Heart left ventricle (tissue), 16 donors: ENCODE measurements around the gene CD1E. TPM values are rescaled to one million over a fixed set of nuclear protein-coding genes. Genes with fewer than 3 reads are reported as not detected.

Experiments
- ATAC-seq, 4 donors: fragments of 200-7000 bp; cut with Tn5 transposase; one replicate each; pipeline ENCODE4 v1.9.1; 2020 to 2022; ENCODE audit warnings: moderate library complexity in 4 of 4, mild to moderate bottlenecking in 3 of 4, moderate number of reproducible peaks in 1 of 4
- DNase-seq, 5 donors: peaks; one replicate each; pipeline ENCODE4 v3.0.0-alpha.2; 2020
- H3K27ac ChIP-seq, 12 donors: fragments of 200-600 bp; sonication (generic) in 4 of 12; one replicate each; pipeline versions ENCODE4 v1.5.0 to v1.8.0; 2016 to 2022; ENCODE audit warnings: mild to moderate bottlenecking in 2 of 12
- H3K27me3 ChIP-seq, 9 donors: fragments of 200-600 bp; sonication (generic) in 2 of 9; one replicate each; pipeline versions ENCODE4 v1.5.1 to v1.8.0; 2016 to 2022; ENCODE audit warnings: mild to moderate bottlenecking in 3 of 9
- H3K36me3 ChIP-seq, 9 donors: fragments of 200-600 bp; sonication (generic) in 2 of 9; one replicate each; pipeline versions ENCODE4 v1.5.0 to v1.8.0; 2018 to 2022; ENCODE audit warnings: mild to moderate bottlenecking in 2 of 9
- H3K4me1 ChIP-seq, 12 donors: fragments of 200-600 bp; sonication (generic) in 4 of 12; one replicate each; pipeline versions ENCODE4 v1.5.0 to v1.8.0; 2016 to 2022; ENCODE audit warnings: mild to moderate bottlenecking in 3 of 12
- H3K4me3 ChIP-seq, 12 donors: fragments of 200-600 bp; sonication (generic) in 4 of 12; one replicate each; pipeline versions ENCODE4 v1.5.0 to v1.8.0; 2017 to 2022; ENCODE audit warnings: mild to moderate bottlenecking in 9 of 12, moderate library complexity in 4 of 12
- H3K9me3 ChIP-seq, 12 donors: fragments of 200-600 bp; sonication (generic) in 4 of 12; one replicate each; pipeline versions ENCODE4 v1.5.0 to v1.8.0; 2016 to 2022; ENCODE audit warnings: mild to moderate bottlenecking in 1 of 12
- CTCF ChIP-seq, 12 donors: fragments of 200-600 bp; sonication (generic) in 4 of 12; IDR thresholded peaks; one replicate each; pipeline versions ENCODE4 v1.5.0 to v1.8.0; 2018 to 2022; ENCODE audit warnings: antibody characterized with exemption in 12 of 12, mild to moderate bottlenecking in 5 of 12
- POLR2A ChIP-seq, 2 donors: fragments of 450-650 bp; IDR thresholded peaks; one replicate each; pipeline ENCODE4 v1.6.1; 2017; ENCODE audit warnings: antibody characterized with exemption in 2 of 2, mild to moderate bottlenecking in 2 of 2, moderate library complexity in 2 of 2
- WGBS, 4 donors: extraction: QIAGEN DNeasy Blood & Tissue Kit in 2 of 4; methylation state at CpG; one replicate each; pipeline versions ENCODE4 v1.1.5 to v1.1.7; 2013 to 2018; 5-methylcytosine and 5-hydroxymethylcytosine counted together
- intact Hi-C, 10 donors: fragments of 100-400 bp; cut with DNase I; formaldehyde crosslinking; loops; one replicate each; pipeline versions ENCODE4 v1.11.1 to v1.14.2; 2022
- polyA plus RNA-seq, 2 donors: library from polyadenylated mRNA; stranded (reverse); fragments of 200-250 nt; gene quantifications; one replicate each; pipeline ENCODE4 v1.2.3, GENCODE V29; 2013
- total RNA-seq, 9 donors: library from RNA; depleted of rRNA in 2 of 9; stranded (reverse); fragments of >200 nt in 2 of 9; fragmentation: NEBNext Ultra II Directional in 3 of 9; extraction: Animal tissue kit (Norgen Biotek cat#: 25700) in 3 of 9; gene quantifications; one replicate each; pipeline versions ENCODE4 v1.1.0 to v1.2.4, GENCODE V29; 2016 to 2023
- donor health status: ischemic (EF 13 %, LVEDD 7.1; RV severe dilation, severe dysfunction).
- donor health status: healthy with polysubstance abuse.
- donor health status: DM: no; HTN: yes; CAD: no.
- donor health status: DM: no; HTN: no; CAD: no.
- donor health status: ischemic (EF 25% LVEDD 6.9; RV normal size, moderate dysfunction).
- donor health status: ischemic (EF 25% LVEDD 5.7; RV mildly dilated, moderate dysfunction).
- donor health status: healthy.
- donor health status: DM: yes; HTN: yes; CAD: no.
- donor health status: ischemic (EF 35%, LVEDD 5.7; RV mildly dilated, moderate dysfunction).
- donor health status: nonischemic (EF 11% LVEDD 7.7; RV severe dilation, severe dysfunction).
- donor health status: DM: yes; HTN: yes; CAD: no.
- donor health status: PGD.
- donor health status: ischemic (EF 29% LVEDD 5.4; RV normal size, mild dysfunction).
- donor health status: nonischemic (EF 23%, LVEDD 6.1; RV moderate dilation, normal function).

Gene CD1E
- total and polyA plus RNA-seq, 11 donors: 0.25 to 0.59 (median 0.33) TPM; not detected in 6

GRCh38 chr1:158374860-158375259 lies 21.2 kb downstream of the CD1E start:
- Histone ChIP-seq H3K36me3 (no peaks in the 10 kb centered on the region), H3K27ac (no peak overlapping the region), H3K4me1 (no peaks in the 10 kb centered on the region), H3K4me3 (no peak overlapping the region), H3K9me3 (peaks cover 0 to 24% (median 11%) of the 10 kb centered on the region in 12 donors), H3K27me3 (no peaks in the 10 kb centered on the region)
- intact Hi-C loops: no loop called here
- 65 to 81% (median 73%) methylated on average over 1 of the region's 1 CpG for WGBS, 4 donors
- DNase-seq (no peak), ATAC-seq (no peak)
- no peak for TF ChIP-seq POLR2A (IDR thresholded peaks at IDR 0.05)
- no peak for TF ChIP-seq CTCF (IDR thresholded peaks at IDR 0.05)

- H3K36me3 ChIP-seq: no peaks in the 10 kb centered on the region
- H3K4me1 ChIP-seq: no peaks in the 10 kb centered on the region
- H3K4me3 ChIP-seq: no peak overlapping the region
- 29 to 43% (median 41%) methylated on average over 1 of the region's 1 CpG for whole genome bisulfite sequencing, 4 donors
- no peak overlapping the region for H3K27ac ChIP-seq
- DNase-seq: no peak
- intact Hi-C loops: no loop called here
- H3K9me3 ChIP-seq: peaks cover 0 to 4% (median 0%) of the 10 kb centered on the region in 12 donors
- TF ChIP-seq CTCF (IDR thresholded peaks at IDR 0.05): no peak
- TF ChIP-seq POLR2A (IDR thresholded peaks at IDR 0.05): no peak
- ATAC-seq: no peak
- no peaks in the 10 kb centered on the region for H3K27me3 ChIP-seq
Measured at GRCh38 chr1:158390331-158390730, 36.6 kb downstream of the CD1E start.

GRCh38 chr1:158391099-158391498 lies 37.4 kb downstream of the CD1E start:
- Histone ChIP-seq H3K27ac (no peak overlapping the region), H3K27me3 (no peaks in the 10 kb centered on the region), H3K4me3 (no peak overlapping the region), H3K36me3 (no peaks in the 10 kb centered on the region), H3K9me3 (peaks cover 0 to 3% (median 0%) of the 10 kb centered on the region in 12 donors), H3K4me1 (no peaks in the 10 kb centered on the region)
- ATAC-seq (no peak), DNase-seq (no peak)
- TF ChIP-seq CTCF (IDR thresholded peaks at IDR 0.05): no peak
- no peak for TF ChIP-seq POLR2A (IDR thresholded peaks at IDR 0.05)
- intact Hi-C loops: no loop called here

- no peaks in the 10 kb centered on the region for H3K4me1 ChIP-seq
- no peak overlapping the region for H3K27ac ChIP-seq
- no peaks in the 10 kb centered on the region for H3K9me3 ChIP-seq
- ATAC-seq: no peak
- TF ChIP-seq POLR2A (IDR thresholded peaks at IDR 0.05) (no peak), CTCF (IDR thresholded peaks at IDR 0.05) (no peak)
- intact Hi-C loops: no loop called here
- no peaks in the 10 kb centered on the region for H3K36me3 ChIP-seq
- no peaks in the 10 kb centered on the region for H3K27me3 ChIP-seq
- no peak for DNase-seq
- no peak overlapping the region for H3K4me3 ChIP-seq
- 88 to 95% (median 93%) methylated on average over 5 of the region's 5 CpGs for WGBS, 4 donors
Measured at GRCh38 chr1:158393476-158393875, 39.8 kb downstream of the CD1E start.
